ENCODE measurements around the gene PPP3CA. TPM values are rescaled to one million over a fixed set of nuclear protein-coding genes. Genes with fewer than 3 reads are reported as not detected.

The PPP3CA gene
- total RNA-seq, 1 donor from 2014 or later, result 29.9 TPM

GRCh38 chr4:101148551-101148950, 198.8 kb downstream of the PPP3CA start:
- H3K4me1 Mint-ChIP-seq (ENCODE audit: low read depth, unreplicated experiment), result no peaks in the 10 kb centered on the region
- no peaks in the 10 kb centered on the region for H3K27me3 Mint-ChIP-seq (ENCODE audit: unreplicated experiment)
- no peak for TF ChIP-seq CTCF (IDR thresholded peaks at IDR 0.05; ENCODE audit: partially characterized antibody, unreplicated experiment)
- DNase-seq, result no peak
- no peaks in the 10 kb centered on the region for H3K36me3 Mint-ChIP-seq (ENCODE audit: unreplicated experiment)
- H3K4me3 Mint-ChIP-seq (ENCODE audit: unreplicated experiment), result no peak overlapping the region
- H3K9me3 Mint-ChIP-seq (ENCODE audit: unreplicated experiment), result no peaks in the 10 kb centered on the region
- H3K27ac Mint-ChIP-seq (ENCODE audit: unreplicated experiment), result no peak overlapping the region

GRCh38 chr4:101147283-101147682, 200.0 kb downstream of the PPP3CA start:
- no peaks in the 10 kb centered on the region for H3K36me3 Mint-ChIP-seq (ENCODE audit: unreplicated experiment)
- no peak overlapping the region for H3K27ac Mint-ChIP-seq (ENCODE audit: unreplicated experiment)
- H3K4me3 Mint-ChIP-seq (ENCODE audit: unreplicated experiment), result no peak overlapping the region
- H3K27me3 Mint-ChIP-seq (ENCODE audit: unreplicated experiment), result no peaks in the 10 kb centered on the region
- no peak for TF ChIP-seq CTCF (IDR thresholded peaks at IDR 0.05; ENCODE audit: partially characterized antibody, unreplicated experiment)
- DNase-seq, result no peak
- H3K9me3 Mint-ChIP-seq (ENCODE audit: unreplicated experiment), result no peaks in the 10 kb centered on the region
- H3K4me1 Mint-ChIP-seq (ENCODE audit: low read depth, unreplicated experiment), result no peaks in the 10 kb centered on the region

GRCh38 chr4:101145021-101145420, 202.3 kb downstream of the PPP3CA start:
- DNase-seq, result no peak
- no peaks in the 10 kb centered on the region for H3K9me3 Mint-ChIP-seq (ENCODE audit: unreplicated experiment)

GRCh38 chr4:101142259-101142658, 205.1 kb downstream of the PPP3CA start:
- no peaks in the 10 kb centered on the region for H3K27me3 Mint-ChIP-seq (ENCODE audit: unreplicated experiment)
- no peak overlapping the region for H3K4me3 Mint-ChIP-seq (ENCODE audit: unreplicated experiment)
- H3K9me3 Mint-ChIP-seq (ENCODE audit: unreplicated experiment), result no peaks in the 10 kb centered on the region
- H3K4me1 Mint-ChIP-seq (ENCODE audit: low read depth, unreplicated experiment), result no peaks in the 10 kb centered on the region
- H3K27ac Mint-ChIP-seq (ENCODE audit: unreplicated experiment), result no peak overlapping the region
- TF ChIP-seq CTCF (IDR thresholded peaks at IDR 0.05; ENCODE audit: partially characterized antibody, unreplicated experiment), result no peak
- H3K36me3 Mint-ChIP-seq (ENCODE audit: unreplicated experiment), result no peaks in the 10 kb centered on the region
- no peak for DNase-seq

More at GRCh38 chr4:101145021-101145420, 202.3 kb downstream of the PPP3CA start:
- Mint-ChIP-seq H3K36me3 (ENCODE audit: unreplicated experiment) (no peaks in the 10 kb centered on the region), H3K4me1 (ENCODE audit: low read depth, unreplicated experiment) (no peaks in the 10 kb centered on the region), H3K4me3 (ENCODE audit: unreplicated experiment) (no peak overlapping the region), H3K27me3 (ENCODE audit: unreplicated experiment) (no peaks in the 10 kb centered on the region), H3K27ac (ENCODE audit: unreplicated experiment) (no peak overlapping the region)
- TF ChIP-seq CTCF (IDR thresholded peaks at IDR 0.05; ENCODE audit: partially characterized antibody, unreplicated experiment), result no peak

GRCh38 chr4:101141855-101142254, 205.5 kb downstream of the PPP3CA start:
- no peaks in the 10 kb centered on the region for H3K4me1 Mint-ChIP-seq (ENCODE audit: low read depth, unreplicated experiment)
- no peaks in the 10 kb centered on the region for H3K9me3 Mint-ChIP-seq (ENCODE audit: unreplicated experiment)
- no peak overlapping the region for H3K4me3 Mint-ChIP-seq (ENCODE audit: unreplicated experiment)
- no peaks in the 10 kb centered on the region for H3K27me3 Mint-ChIP-seq (ENCODE audit: unreplicated experiment)
- DNase-seq, result no peak
- no peak overlapping the region for H3K27ac Mint-ChIP-seq (ENCODE audit: unreplicated experiment)
- no peak for TF ChIP-seq CTCF (IDR thresholded peaks at IDR 0.05; ENCODE audit: partially characterized antibody, unreplicated experiment)
- H3K36me3 Mint-ChIP-seq (ENCODE audit: unreplicated experiment), result no peaks in the 10 kb centered on the region

All from glutamatergic neuron (in vitro differentiated cells).